ENCODE data around the gene CDK5R1. TPM values are rescaled to one million over a fixed set of nuclear protein-coding genes. Genes with fewer than 3 reads are reported as not detected.

The CDK5R1 gene
- total RNA-seq, 1 experiment from 2014 or later: 0.26 TPM

DNA sequence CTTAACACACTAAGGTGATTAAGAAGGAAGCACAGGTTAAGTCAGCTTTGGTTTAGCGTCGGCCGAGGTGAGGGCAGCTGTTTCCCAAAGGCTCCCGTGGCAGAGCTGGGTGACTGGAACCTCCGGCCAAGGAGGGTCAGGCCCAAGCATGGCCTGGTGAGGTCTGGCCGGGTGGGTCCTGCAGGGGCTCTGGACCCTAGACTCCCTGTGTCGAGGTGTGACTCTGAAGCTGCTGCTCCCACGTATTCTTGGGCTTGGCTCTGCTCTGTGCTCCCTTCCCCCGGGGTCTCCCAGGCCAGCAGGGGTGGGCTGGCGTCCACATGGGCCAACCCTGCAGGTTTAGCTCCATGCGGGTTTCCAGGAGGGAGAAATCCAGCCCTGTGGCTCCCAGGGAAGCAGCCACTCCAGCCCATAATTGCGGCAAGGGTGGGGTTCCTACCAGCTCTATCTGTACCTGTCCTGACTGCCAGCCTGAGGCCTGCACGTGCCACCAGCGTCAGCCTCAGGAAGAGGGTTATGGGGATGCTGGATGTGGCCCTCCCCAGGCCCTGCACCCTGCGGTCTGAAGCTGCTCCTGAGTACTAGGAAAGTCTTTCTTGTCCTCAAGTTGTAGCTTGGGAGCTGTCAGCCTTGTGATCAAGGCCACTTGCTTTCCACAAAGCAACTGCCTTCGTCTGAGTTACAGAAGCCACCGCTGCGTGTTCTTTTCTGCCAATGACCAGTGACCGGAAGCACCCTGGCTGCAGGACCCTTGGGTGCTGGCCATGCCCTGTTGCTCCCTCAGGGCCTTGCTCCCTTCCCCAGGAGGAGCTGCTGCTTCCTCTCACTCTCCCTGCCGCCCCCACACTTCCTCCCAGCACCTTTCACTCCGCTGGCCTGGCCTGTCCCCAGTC lies 4.8 kb downstream of the CDK5R1 start:
- Histone ChIP-seq H3K9ac (ENCODE audit: low read length) (no peak overlapping the region), H3K9me2 (replicated peaks; ENCODE audit: insufficient read depth, low read length) (no peaks in the 10 kb centered on the region), H3K4me1 (ENCODE audit: low read length) (peaks cover 6% of the 10 kb centered on the region), H3K36me3 (ENCODE audit: insufficient read depth, low read length) (no peaks in the 10 kb centered on the region), H3K9me3 (ENCODE audit: low read length) (no peaks in the 10 kb centered on the region), H3K27ac (ENCODE audit: low read length) (no peak overlapping the region), H3K4me2 (ENCODE audit: low read depth, low read length, poor library complexity, severe bottlenecking) (no peak overlapping the region), H3K4me3 (ENCODE audit: low read length) (no peak overlapping the region), H3K27me3 (ENCODE audit: low read length) (no peaks in the 10 kb centered on the region), H2AFZ (ENCODE audit: low read length) (no peak overlapping the region), H4K20me1 (ENCODE audit: insufficient read depth, low read depth, low read length) (0 out of 2 replicates have a peak, but pooled peaks cover 13% of the 10 kb centered on the region), H3K79me2 (ENCODE audit: low read length) (no peaks in the 10 kb centered on the region)
- DNase-seq: no peak

DNA sequence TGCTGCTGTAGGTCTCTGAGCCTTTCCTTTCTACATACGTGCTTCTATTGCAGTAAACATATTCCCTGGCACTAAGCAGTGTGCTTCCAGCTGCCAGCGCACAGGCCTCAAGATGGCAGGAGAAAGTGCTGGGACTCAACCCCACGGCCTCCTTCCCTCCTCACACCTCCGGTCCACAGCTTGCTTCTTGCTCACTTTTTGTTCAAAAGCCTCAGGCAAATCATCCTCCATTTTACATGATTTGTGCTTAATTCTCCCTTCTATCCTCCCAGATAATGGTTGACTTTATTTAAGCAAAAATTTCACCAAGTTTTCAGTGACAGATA lies 5.4 kb downstream of the CDK5R1 start:
- no peak for DNase-seq
- H3K36me3 ChIP-seq (ENCODE audit: insufficient read depth, low read length): no peaks in the 10 kb centered on the region
- H3K4me2 ChIP-seq (ENCODE audit: low read depth, low read length, poor library complexity, severe bottlenecking): no peak overlapping the region
- H3K4me1 ChIP-seq (ENCODE audit: low read length): peaks cover 6% of the 10 kb centered on the region
- H4K20me1 ChIP-seq (ENCODE audit: insufficient read depth, low read depth, low read length): 0 out of 2 replicates have a peak, but pooled peaks cover 13% of the 10 kb centered on the region
- H3K4me3 ChIP-seq (ENCODE audit: low read length): no peak overlapping the region
- H3K79me2 ChIP-seq (ENCODE audit: low read length): no peaks in the 10 kb centered on the region
- no peaks in the 10 kb centered on the region for H3K9me2 ChIP-seq (replicated peaks; ENCODE audit: insufficient read depth, low read length)
- no peaks in the 10 kb centered on the region for H3K27me3 ChIP-seq (ENCODE audit: low read length)
- H2AFZ ChIP-seq (ENCODE audit: low read length): no peak overlapping the region
- no peak overlapping the region for H3K9ac ChIP-seq (ENCODE audit: low read length)
- H3K9me3 ChIP-seq (ENCODE audit: low read length): no peaks in the 10 kb centered on the region
- H3K27ac ChIP-seq (ENCODE audit: low read length): no peak overlapping the region

DNA sequence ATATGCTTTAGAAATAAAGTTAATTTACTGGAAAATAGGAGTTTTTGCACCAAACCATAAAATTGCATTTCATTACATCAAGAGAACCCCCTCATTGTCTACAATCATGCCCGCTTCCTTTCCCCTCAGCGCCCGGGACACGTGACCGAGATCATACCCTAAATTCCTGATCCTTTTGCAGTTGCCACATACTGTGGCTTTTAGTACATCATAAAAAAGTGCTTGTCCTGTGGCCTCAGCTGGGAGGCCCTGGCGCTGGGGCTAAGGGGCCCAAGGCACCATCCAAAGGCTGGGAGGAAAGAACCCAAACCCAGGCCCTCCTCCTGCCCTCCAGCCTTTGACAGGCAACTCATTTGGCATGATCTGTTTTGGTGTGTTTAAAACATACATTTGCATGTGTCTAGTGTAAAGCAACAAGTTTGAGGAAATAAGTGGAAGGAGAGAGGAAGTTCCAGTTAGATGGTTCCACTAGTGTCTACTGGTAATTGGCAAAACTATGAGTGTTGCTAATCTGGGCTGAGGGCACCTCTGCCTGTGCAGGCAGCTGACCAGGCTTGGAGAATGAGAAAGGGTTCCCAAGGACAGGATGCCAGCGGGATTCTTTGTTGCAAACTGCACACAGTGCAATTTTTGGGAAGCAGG lies 6.0 kb downstream of the CDK5R1 start:
- H3K4me2 ChIP-seq (ENCODE audit: low read depth, low read length, poor library complexity, severe bottlenecking): no peak overlapping the region
- no peak overlapping the region for H2AFZ ChIP-seq (ENCODE audit: low read length)
- no peak overlapping the region for H3K27ac ChIP-seq (ENCODE audit: low read length)

DNA sequence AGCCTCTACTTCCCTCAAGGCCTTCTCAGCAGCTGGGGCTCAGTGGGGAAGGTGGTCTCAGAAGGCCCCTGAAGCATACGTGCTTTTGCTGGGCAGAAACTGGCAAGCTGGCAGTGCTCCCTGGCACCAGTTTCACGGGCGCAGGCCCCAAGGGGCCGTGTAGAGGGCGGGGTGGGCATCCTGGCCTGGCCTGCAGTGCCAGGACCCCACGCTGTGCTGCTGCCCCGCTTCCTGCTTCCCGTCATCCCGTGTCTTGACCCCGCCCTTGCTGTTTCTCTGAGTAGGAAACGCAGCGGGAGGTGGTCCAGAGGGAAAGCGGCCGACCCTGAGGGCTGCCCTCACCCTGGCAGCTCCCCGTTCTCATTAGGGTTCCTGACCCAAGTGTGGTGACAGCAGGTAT lies 6.8 kb downstream of the CDK5R1 start:
- no peak overlapping the region for H3K4me3 ChIP-seq (ENCODE audit: low read length)
- no peaks in the 10 kb centered on the region for H3K79me2 ChIP-seq (ENCODE audit: low read length)
- H2AFZ ChIP-seq (ENCODE audit: low read length): no peak overlapping the region
- DNase-seq: no peak
- no peaks in the 10 kb centered on the region for H3K36me3 ChIP-seq (ENCODE audit: insufficient read depth, low read length)
- no peaks in the 10 kb centered on the region for H3K27me3 ChIP-seq (ENCODE audit: low read length)
- H3K9me3 ChIP-seq (ENCODE audit: low read length): no peaks in the 10 kb centered on the region
- no peak overlapping the region for H3K4me2 ChIP-seq (ENCODE audit: low read depth, low read length, poor library complexity, severe bottlenecking)
- no peak overlapping the region for H3K9ac ChIP-seq (ENCODE audit: low read length)
- H3K9me2 ChIP-seq (replicated peaks; ENCODE audit: insufficient read depth, low read length): no peaks in the 10 kb centered on the region
- H3K4me1 ChIP-seq (ENCODE audit: low read length): peaks cover 6% of the 10 kb centered on the region
- H4K20me1 ChIP-seq (ENCODE audit: insufficient read depth, low read depth, low read length): 0 out of 2 replicates have a peak, but pooled peaks cover under 1% of the 10 kb centered on the region
- no peak overlapping the region for H3K27ac ChIP-seq (ENCODE audit: low read length)

More for the DNA sequence above, 6.0 kb downstream of the CDK5R1 start:
- Histone ChIP-seq H3K9ac (ENCODE audit: low read length) (no peak overlapping the region), H3K9me2 (replicated peaks; ENCODE audit: insufficient read depth, low read length) (no peaks in the 10 kb centered on the region), H3K4me3 (ENCODE audit: low read length) (no peak overlapping the region), H3K79me2 (ENCODE audit: low read length) (no peaks in the 10 kb centered on the region), H3K36me3 (ENCODE audit: insufficient read depth, low read length) (no peaks in the 10 kb centered on the region), H3K4me1 (ENCODE audit: low read length) (peaks cover 6% of the 10 kb centered on the region), H4K20me1 (ENCODE audit: insufficient read depth, low read depth, low read length) (0 out of 2 replicates have a peak, but pooled peaks cover 9% of the 10 kb centered on the region), H3K27me3 (ENCODE audit: low read length) (no peaks in the 10 kb centered on the region), H3K9me3 (ENCODE audit: low read length) (no peaks in the 10 kb centered on the region)
- DNase-seq: no peak

DNA sequence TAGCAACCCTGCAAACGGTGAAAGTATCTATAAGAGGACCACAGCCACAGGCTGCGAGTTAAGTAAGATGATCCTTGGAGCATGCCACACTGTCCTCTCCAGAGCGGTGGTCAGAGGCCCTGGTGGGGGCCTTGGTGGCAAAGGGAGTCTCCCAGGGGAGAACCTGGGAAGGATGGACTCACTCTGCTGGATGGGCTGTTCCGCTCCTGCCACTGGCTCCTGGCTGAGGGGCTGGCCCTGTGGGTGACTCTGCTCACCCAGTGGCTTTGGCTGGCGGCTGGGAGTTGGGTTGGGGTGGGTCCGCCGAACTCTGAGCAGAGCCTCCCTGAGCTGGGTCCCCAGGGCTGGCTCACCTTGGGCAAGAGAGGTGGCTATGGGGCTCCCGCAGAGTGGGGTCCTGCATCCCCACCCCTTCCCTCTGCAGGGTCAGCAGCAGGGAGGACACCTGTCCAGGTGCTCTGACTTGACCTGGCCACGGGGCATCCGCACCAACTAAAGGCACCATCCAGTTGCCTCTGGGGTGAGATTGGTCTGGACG lies 7.3 kb downstream of the CDK5R1 start:
- Histone ChIP-seq H2AFZ (ENCODE audit: low read length) (no peak overlapping the region), H3K9ac (ENCODE audit: low read length) (no peak overlapping the region), H3K4me3 (ENCODE audit: low read length) (no peak overlapping the region), H3K27ac (ENCODE audit: low read length) (no peak overlapping the region), H3K4me1 (ENCODE audit: low read length) (peaks cover 6% of the 10 kb centered on the region), H3K9me2 (replicated peaks; ENCODE audit: insufficient read depth, low read length) (no peaks in the 10 kb centered on the region), H3K36me3 (ENCODE audit: insufficient read depth, low read length) (no peaks in the 10 kb centered on the region), H3K27me3 (ENCODE audit: low read length) (no peaks in the 10 kb centered on the region), H4K20me1 (ENCODE audit: insufficient read depth, low read depth, low read length) (no peaks in the 10 kb centered on the region), H3K4me2 (ENCODE audit: low read depth, low read length, poor library complexity, severe bottlenecking) (no peak overlapping the region), H3K79me2 (ENCODE audit: low read length) (no peaks in the 10 kb centered on the region), H3K9me3 (ENCODE audit: low read length) (no peaks in the 10 kb centered on the region)
- DNase-seq: no peak

DNA sequence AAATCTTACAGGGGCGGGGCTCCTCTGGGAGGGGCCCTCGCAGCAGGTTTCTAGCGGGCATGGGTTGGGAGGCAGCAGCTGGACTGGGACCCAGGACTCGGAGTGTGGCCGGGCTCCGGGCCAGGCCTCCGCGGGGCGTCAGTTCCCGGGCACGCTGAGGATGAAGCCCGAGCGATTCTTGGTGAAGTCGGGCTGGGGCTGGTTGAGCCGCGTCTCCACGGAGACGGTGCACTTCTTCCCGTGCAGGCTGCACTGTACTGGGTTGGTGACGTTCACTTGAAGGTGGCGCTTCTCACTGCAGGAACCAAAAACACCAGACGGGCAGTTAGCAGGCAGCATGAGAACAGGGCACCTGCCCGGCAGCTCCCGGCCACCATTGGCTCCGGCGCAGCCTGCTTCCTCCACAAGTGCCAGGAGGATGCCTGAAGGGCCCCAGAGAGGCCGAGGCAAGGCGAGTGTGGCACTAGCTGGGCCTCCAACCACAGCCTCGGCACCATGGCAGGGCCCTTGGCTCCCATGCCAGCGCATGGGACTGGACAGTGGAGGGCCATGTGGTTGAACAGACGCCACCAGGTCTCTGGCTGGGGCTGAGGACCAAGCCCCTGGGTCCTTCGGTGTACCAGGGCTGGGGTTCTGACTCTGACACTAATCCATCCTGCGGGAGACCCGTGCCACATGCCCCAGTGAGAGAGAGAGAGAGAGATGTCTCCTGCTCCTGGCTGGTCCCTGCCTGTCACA lies 8.0 kb downstream of the CDK5R1 start:
- H3K4me2 ChIP-seq (ENCODE audit: low read depth, low read length, poor library complexity, severe bottlenecking): no peak overlapping the region
- H3K36me3 ChIP-seq (ENCODE audit: insufficient read depth, low read length): no peaks in the 10 kb centered on the region
- H3K9ac ChIP-seq (ENCODE audit: low read length): no peak overlapping the region
- H3K79me2 ChIP-seq (ENCODE audit: low read length): no peaks in the 10 kb centered on the region
- no peak overlapping the region for H2AFZ ChIP-seq (ENCODE audit: low read length)
- no peaks in the 10 kb centered on the region for H3K9me2 ChIP-seq (replicated peaks; ENCODE audit: insufficient read depth, low read length)
- H3K27ac ChIP-seq (ENCODE audit: low read length): no peak overlapping the region
- no peaks in the 10 kb centered on the region for H3K27me3 ChIP-seq (ENCODE audit: low read length)
- H3K4me3 ChIP-seq (ENCODE audit: low read length): no peak overlapping the region
- H3K4me1 ChIP-seq (ENCODE audit: low read length): peaks cover 6% of the 10 kb centered on the region
- no peaks in the 10 kb centered on the region for H3K9me3 ChIP-seq (ENCODE audit: low read length)
- no peaks in the 10 kb centered on the region for H4K20me1 ChIP-seq (ENCODE audit: insufficient read depth, low read depth, low read length)
- no peak for DNase-seq

DNA sequence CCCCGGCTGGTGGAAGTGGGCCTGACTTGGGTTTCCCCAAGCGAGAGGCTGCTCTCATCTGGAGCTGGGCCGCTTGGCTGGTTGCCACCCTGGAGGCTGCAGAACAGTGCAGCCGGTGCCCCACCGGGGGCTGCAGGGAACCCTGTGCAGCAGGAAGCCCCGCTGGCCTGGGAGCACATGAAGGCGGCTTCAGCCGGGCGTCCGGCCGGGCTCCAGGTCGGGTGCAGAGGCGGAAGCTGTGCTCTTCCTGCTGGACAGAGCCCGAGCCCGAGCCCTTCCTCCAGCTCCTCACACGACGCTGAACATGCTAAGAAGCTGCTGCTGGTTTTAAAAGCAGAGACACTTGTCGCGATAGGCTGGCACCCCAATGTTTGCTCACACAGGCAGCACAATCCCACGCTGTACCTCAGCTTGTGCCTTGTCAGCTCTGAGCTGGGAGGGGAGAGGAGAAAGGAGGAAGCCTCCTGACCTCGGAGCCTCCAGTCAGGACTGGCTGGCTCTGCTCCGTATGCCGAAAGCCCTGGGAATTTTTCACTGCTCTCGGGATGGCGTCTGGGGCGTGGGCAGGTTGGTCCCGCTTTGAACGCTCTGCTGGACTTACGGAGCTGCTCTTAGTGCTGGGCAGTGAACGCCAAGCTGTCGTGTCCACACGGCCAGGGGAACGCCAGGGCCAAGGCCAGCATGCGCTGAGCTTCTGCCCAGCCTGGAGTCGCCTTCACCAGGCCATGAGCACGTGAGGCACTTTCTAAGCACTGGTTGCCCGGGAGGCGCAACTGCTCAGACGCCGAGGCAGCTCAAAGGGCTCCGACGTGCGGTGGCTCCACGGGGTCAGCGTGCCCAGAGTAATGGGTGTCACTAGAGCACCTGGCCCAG lies 8.8 kb downstream of the CDK5R1 start:
- no peaks in the 10 kb centered on the region for H3K79me2 ChIP-seq (ENCODE audit: low read length)
- no peak for DNase-seq
- H3K4me1 ChIP-seq (ENCODE audit: low read length): peaks cover 6% of the 10 kb centered on the region
- no peaks in the 10 kb centered on the region for H3K27me3 ChIP-seq (ENCODE audit: low read length)
- no peaks in the 10 kb centered on the region for H3K9me2 ChIP-seq (replicated peaks; ENCODE audit: insufficient read depth, low read length)
- H3K4me2 ChIP-seq (ENCODE audit: low read depth, low read length, poor library complexity, severe bottlenecking): no peak overlapping the region
- H3K9me3 ChIP-seq (ENCODE audit: low read length): no peaks in the 10 kb centered on the region
- H3K36me3 ChIP-seq (ENCODE audit: insufficient read depth, low read length): no peaks in the 10 kb centered on the region
- H3K4me3 ChIP-seq (ENCODE audit: low read length): no peak overlapping the region
- no peaks in the 10 kb centered on the region for H4K20me1 ChIP-seq (ENCODE audit: insufficient read depth, low read depth, low read length)
- no peak overlapping the region for H3K9ac ChIP-seq (ENCODE audit: low read length)
- H3K27ac ChIP-seq (ENCODE audit: low read length): no peak overlapping the region
- no peak overlapping the region for H2AFZ ChIP-seq (ENCODE audit: low read length)
